Measurements from ENCODE around the gene PITX1. TPM values are rescaled to one million over a fixed set of nuclear protein-coding genes. Genes with fewer than 3 reads are reported as not detected.

Gene PITX1
- total and polyA plus RNA-seq, 12 donors, result 0.06 to 0.24 (median 0.12) TPM; not detected in 8

DNA sequence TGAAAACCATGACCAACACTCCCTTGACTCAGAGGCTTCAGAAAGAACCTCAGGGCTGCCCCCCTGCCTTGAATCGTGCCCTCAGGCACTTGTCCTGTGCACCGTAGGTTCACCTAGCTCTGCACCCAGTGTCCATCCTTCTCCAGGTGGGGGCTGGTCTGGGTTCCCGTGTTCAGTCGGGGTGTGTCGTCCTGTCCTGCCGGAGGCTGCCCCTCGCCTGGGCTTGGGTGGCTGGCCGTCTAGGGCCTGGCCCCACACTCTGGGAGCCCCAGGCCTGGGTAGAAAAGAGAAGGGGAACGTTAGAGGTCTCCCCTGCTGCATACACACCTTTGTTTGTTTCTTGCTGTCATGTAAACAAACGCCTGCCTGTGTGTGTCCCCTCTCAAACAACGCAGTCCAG, 37.0 kb downstream of the PITX1 start:
- TF ChIP-seq, protein P1, sequence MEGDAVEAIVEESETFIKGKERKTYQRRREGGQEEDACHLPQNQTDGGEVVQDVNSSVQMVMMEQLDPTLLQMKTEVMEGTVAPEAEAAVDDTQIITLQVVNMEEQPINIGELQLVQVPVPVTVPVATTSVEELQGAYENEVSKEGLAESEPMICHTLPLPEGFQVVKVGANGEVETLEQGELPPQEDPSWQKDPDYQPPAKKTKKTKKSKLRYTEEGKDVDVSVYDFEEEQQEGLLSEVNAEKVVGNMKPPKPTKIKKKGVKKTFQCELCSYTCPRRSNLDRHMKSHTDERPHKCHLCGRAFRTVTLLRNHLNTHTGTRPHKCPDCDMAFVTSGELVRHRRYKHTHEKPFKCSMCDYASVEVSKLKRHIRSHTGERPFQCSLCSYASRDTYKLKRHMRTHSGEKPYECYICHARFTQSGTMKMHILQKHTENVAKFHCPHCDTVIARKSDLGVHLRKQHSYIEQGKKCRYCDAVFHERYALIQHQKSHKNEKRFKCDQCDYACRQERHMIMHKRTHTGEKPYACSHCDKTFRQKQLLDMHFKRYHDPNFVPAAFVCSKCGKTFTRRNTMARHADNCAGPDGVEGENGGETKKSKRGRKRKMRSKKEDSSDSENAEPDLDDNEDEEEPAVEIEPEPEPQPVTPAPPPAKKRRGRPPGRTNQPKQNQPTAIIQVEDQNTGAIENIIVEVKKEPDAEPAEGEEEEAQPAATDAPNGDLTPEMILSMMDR (IDR thresholded peaks at IDR 0.05), result no peak
- 79 to 81% methylated on average over 11 of the region's 11 CpGs for WGBS, 2 donors
- H3K4me3 ChIP-seq, result no peak overlapping the region

DNA sequence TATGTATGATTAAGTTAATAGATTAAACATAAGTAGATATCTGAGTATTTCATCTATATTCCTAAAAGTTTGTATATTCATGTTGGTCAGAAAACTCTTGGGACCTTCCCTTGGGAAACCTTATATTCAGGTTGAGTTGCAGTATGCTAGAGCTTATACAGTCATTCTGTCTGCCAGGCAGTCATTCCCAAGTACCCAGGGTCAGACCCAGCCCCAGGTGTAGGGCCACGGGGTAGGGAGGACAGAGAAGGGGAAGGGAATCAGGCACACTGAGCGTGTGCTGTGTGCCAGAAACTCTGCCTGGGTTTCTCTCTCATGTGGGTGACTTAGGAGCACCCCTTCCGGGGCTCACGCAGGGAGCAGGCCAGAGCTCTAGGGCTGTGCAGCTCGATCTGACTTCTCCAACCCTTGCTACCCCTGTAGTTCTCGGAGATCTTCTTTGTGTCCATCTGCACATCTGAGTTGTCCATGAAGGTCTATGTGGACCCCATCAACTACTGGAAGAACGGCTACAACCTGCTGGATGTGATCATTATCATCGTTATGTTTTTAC, 38.1 kb downstream of the PITX1 start:
- DNase-seq, result no peak
- Histone ChIP-seq H3K4me1 (peaks cover 0 to 4% (median 0%) of the 10 kb centered on the region in 9 donors), H3K9me3 (peaks cover 0 to 7% (median 0%) of the 10 kb centered on the region in 11 donors), H3K4me3 (no peak overlapping the region), H3K27ac (no peak overlapping the region), H3K27me3 (no peaks in the 10 kb centered on the region), H3K36me3 (no peaks in the 10 kb centered on the region)
- intact Hi-C loops (cut with DNase I), result no loop called here
- ATAC-seq, result no peak
- 91 to 95% methylated on average over 8 of the region's 8 CpGs for WGBS, 2 donors
- TF ChIP-seq, protein P1 (IDR thresholded peaks at IDR 0.05), result no peak

More for the DNA sequence above, 37.0 kb downstream of the PITX1 start:
- H3K27ac ChIP-seq, result no peak overlapping the region
- H3K36me3 ChIP-seq, result no peaks in the 10 kb centered on the region
- H3K27me3 ChIP-seq, result no peaks in the 10 kb centered on the region
- ATAC-seq, result no peak
- DNase-seq, result no peak
- peaks cover 0 to 4% (median 0%) of the 10 kb centered on the region in 9 donors for H3K4me1 ChIP-seq
- intact Hi-C loops (cut with DNase I), result no loop called here
- no peaks in the 10 kb centered on the region for H3K9me3 ChIP-seq

DNA sequence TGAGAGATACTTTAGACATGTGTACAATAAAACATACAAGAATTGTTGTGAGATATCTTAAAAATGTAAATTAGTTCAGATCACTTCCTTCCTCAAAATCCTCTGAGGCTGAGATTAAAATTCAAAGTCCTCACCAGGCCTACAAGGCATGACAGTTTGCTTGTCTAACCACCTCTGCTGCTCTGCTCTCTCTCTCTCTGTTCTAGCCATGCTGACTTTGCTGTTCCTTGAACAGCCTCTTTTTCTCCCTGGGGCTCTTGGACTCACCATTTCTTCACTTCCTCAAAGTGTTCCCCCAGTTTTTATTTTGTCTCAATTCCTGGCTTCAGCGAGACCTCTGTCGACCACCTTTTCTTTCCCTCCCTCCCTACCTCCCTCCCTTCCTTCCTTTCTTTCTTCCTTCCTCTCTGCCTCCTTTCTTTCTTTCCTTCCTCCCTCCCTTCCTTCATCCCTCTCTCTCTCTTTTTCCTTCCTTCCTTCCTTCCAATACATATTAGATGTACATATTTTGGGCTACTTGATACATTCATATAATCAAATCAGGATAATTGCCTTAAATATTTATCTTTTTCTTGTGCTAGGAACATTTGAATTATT, 39.4 kb downstream of the PITX1 start:
- H3K27me3 ChIP-seq, result no peaks in the 10 kb centered on the region
- DNase-seq, result no peak
- intact Hi-C loops (cut with DNase I), result no loop called here
- 48 to 69% methylated on average over 2 of the region's 2 CpGs for WGBS, 2 donors
- H3K27ac ChIP-seq, result no peak overlapping the region
- H3K9me3 ChIP-seq, result peaks cover 0 to 7% (median 0%) of the 10 kb centered on the region in 11 donors
- TF ChIP-seq, protein P1 (IDR thresholded peaks at IDR 0.05), result no peak
- H3K36me3 ChIP-seq, result no peaks in the 10 kb centered on the region
- H3K4me3 ChIP-seq, result no peak overlapping the region
- ATAC-seq, result no peak
- H3K4me1 ChIP-seq, result peaks cover 0 to 4% (median 0%) of the 10 kb centered on the region in 9 donors

DNA sequence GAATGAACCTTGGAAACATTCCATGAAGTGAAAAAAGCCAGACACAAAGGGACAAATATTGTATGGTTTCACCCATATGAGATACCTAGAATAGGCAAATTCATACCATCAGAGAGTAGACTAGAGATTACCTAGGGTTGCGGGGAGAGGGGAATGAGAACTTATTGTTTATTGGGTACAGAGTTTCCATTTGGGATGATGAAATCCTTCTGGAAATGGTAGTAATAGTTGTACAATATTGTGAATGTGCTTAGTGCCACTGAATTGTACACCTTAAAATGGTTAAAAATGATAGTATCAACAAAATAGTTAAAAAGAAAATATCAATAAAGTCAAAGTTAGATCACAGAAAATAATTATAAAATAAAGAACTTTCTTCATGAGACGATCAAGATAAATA, 40.9 kb downstream of the PITX1 start:
- 94 to 97% methylated on average over 2 of the region's 2 CpGs for WGBS, 2 donors
- H3K4me1 ChIP-seq, result peaks cover 0 to 4% (median 0%) of the 10 kb centered on the region in 9 donors
- TF ChIP-seq, protein P1 (IDR thresholded peaks at IDR 0.05), result no peak
- intact Hi-C loops (cut with DNase I), result no loop called here
- H3K36me3 ChIP-seq, result no peaks in the 10 kb centered on the region
- no peaks in the 10 kb centered on the region for H3K27me3 ChIP-seq
- no peak for DNase-seq
- peaks cover 0 to 7% (median 0%) of the 10 kb centered on the region in 11 donors for H3K9me3 ChIP-seq
- ATAC-seq, result no peak
- no peak overlapping the region for H3K4me3 ChIP-seq
- H3K27ac ChIP-seq, result no peak overlapping the region

All from heart right ventricle (tissue), 16 donors.